Measurements from ENCODE around the gene AGAP2. TPM values are rescaled to one million over a fixed set of nuclear protein-coding genes. Genes with fewer than 3 reads are reported as not detected.

The AGAP2 gene
- total and polyA plus RNA-seq, 2 donors (not counting 1 experiment from before 2014, with no cell fraction given) = 22.2 to 27.0 TPM

- H3K27me3 ChIP-seq (replicated peaks in 1 of 4; ENCODE audit: control extremely low read depth in 1 of 4, control insufficient read depth in 3 of 4, insufficient read depth in 4 of 4, low read length in 3 of 4) = no peaks in the 10 kb centered on the region
- H3K27ac ChIP-seq (ENCODE audit: low read length in 2 of 2) = peak overlapping the region; percentile 80 to 94
- POLR2A ChIA-PET = interaction anchor here (0.6 to 1.3 kb wide), 5 partner anchors 10 to 264 kb away, joined by 3 to 7 read pairs (median 4); partner anchors contain the start of gene ARHGAP9
- H3K9me3 Mint-ChIP-seq (ENCODE audit: insufficient read depth) = no peaks in the 10 kb centered on the region
- H3K79me2 ChIP-seq (ENCODE audit: control insufficient read depth, insufficient read depth, low read length) = peaks cover 58% of the 10 kb centered on the region
- H3K27ac Mint-ChIP-seq = peak overlapping the region; percentile 91
- CTCF ChIA-PET = interaction anchor here (0.6 to 1.5 kb wide), 4 partner anchors 12 to 331 kb away, joined by 3 to 10 read pairs (median 6); no protein-coding TSS in a partner anchor
- H3K4me1 Mint-ChIP-seq = peaks cover 50% of the 10 kb centered on the region
- H3K4me1 ChIP-seq (ENCODE audit: control insufficient read depth in 2 of 2, insufficient read depth in 2 of 2, low read length in 2 of 2) = peaks cover 40 to 59% of the 10 kb centered on the region in 2 donors
- H3K9ac ChIP-seq (ENCODE audit: low read length) = peak overlapping the region; percentile 94
- peaks cover 2 to 37% of the 10 kb centered on the region in 2 experiments for H3K36me3 ChIP-seq (replicated peaks in 1 of 2; ENCODE audit: control extremely low read depth in 1 of 2, control insufficient read depth in 1 of 2, extremely low read depth in 1 of 2, insufficient read depth in 2 of 2, low read length in 1 of 2)
- DNase-seq (peak; percentile 92), ATAC-seq (ENCODE audit: low read depth) (peak; percentile 46)
- peak overlapping the region; percentile 68 to 90 (median 86) for H3K4me3 ChIP-seq (ENCODE audit: control extremely low read depth in 1 of 5, extremely low read depth in 1 of 5, insufficient read depth in 1 of 5, low read depth in 2 of 5, low read length in 4 of 5)
- H3K27me3 Mint-ChIP-seq = no peaks in the 10 kb centered on the region
- WGBS (ENCODE audit: insufficient coverage) = 5% methylated on average over 10 of the region's 21 CpGs
- peak overlapping the region; percentile 91 for H3K4me2 ChIP-seq (replicated peaks; ENCODE audit: low read depth, low read length, poor library complexity, severe bottlenecking)
- no peaks in the 10 kb centered on the region for H3K9me3 ChIP-seq (ENCODE audit: control extremely low read depth in 1 of 3, control insufficient read depth in 2 of 3, insufficient read depth in 1 of 3, low read length in 2 of 3)
- TF ChIP-seq EZH2 (IDR thresholded peaks at IDR 0.05; ENCODE audit: borderline replicate concordance, insufficient read depth, low read depth, low read length, poor library complexity, severe bottlenecking) = no peak
- intact Hi-C loops (cut with micrococcal nuclease) = loop anchor here (1.0 to 5.0 kb wide), 4 partner anchors 8 to 112 kb away; partner anchors contain the start of genes B4GALNT1, CDK4, OS9 and TSFM
- H2AFZ ChIP-seq (ENCODE audit: insufficient read depth, low read depth, low read length, poor library complexity, severe bottlenecking) = peak overlapping the region; percentile 74
- H4K20me1 ChIP-seq (ENCODE audit: control insufficient read depth, insufficient read depth, low read length, poor library complexity, severe bottlenecking) = peaks cover 17% of the 10 kb centered on the region
- peak overlapping the region; percentile 92 for H3K4me3 Mint-ChIP-seq
Observed at GRCh38 chr12:57744194-57744776, 5.7 kb upstream of the AGAP2 start.

DNA sequence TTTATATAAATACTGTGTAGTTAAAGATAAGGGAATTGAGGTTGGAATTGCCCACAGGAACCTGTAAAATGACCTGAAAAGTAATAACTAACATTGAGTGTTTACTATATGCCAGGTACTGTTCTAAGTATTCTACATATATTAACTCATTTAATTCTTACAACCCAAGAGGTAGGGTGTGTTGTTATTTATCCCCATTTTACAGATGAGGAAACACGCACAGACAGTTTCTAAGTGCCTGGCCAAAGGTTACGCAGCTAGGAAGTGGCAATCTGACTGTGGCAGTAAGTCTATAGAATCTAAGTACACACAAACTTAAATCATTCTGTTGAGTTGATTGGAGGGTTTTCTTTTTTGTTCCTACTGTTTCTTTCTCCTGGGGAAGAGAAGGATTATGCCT is 5.2 kb upstream of the AGAP2 start:
- ChIA-PET CTCF (no interaction called here), POLR2A (interaction anchor here (0.6 to 1.0 kb wide), 3 partner anchors 46 to 264 kb away, joined by 3 to 4 read pairs (median 3); partner anchors contain the start of gene ARHGAP9)

More for the DNA sequence above, 5.2 kb upstream of the AGAP2 start:
- H3K9me3 ChIP-seq (ENCODE audit: control extremely low read depth in 1 of 3, control insufficient read depth in 2 of 3, insufficient read depth in 1 of 3, low read length in 2 of 3) = no peaks in the 10 kb centered on the region
- Mint-ChIP-seq H3K27me3 (no peaks in the 10 kb centered on the region), H3K27ac (peak overlapping the region; percentile 91), H3K9me3 (ENCODE audit: insufficient read depth) (no peaks in the 10 kb centered on the region), H3K4me3 (peak overlapping the region; percentile 92), H3K4me1 (peaks cover 55% of the 10 kb centered on the region)
- peaks cover 43 to 63% of the 10 kb centered on the region in 2 donors for H3K4me1 ChIP-seq (ENCODE audit: control insufficient read depth in 2 of 2, insufficient read depth in 2 of 2, low read length in 2 of 2)
- no peak overlapping the region for H3K9ac ChIP-seq (ENCODE audit: low read length)
- H3K27ac ChIP-seq (ENCODE audit: low read length in 2 of 2) = peak overlapping the region; percentile 80 to 94
- peaks cover 2 to 36% of the 10 kb centered on the region in 2 experiments for H3K36me3 ChIP-seq (replicated peaks in 1 of 2; ENCODE audit: control extremely low read depth in 1 of 2, control insufficient read depth in 1 of 2, extremely low read depth in 1 of 2, insufficient read depth in 2 of 2, low read length in 1 of 2)
- H3K27me3 ChIP-seq (replicated peaks in 1 of 4; ENCODE audit: control extremely low read depth in 1 of 4, control insufficient read depth in 3 of 4, insufficient read depth in 4 of 4, low read length in 3 of 4) = no peaks in the 10 kb centered on the region
- ATAC-seq (ENCODE audit: low read depth) = no peak
- WGBS (ENCODE audit: insufficient coverage) = no CpG with 5 or more reads among the region's 2 CpGs
- DNase-seq = no peak
- H3K4me3 ChIP-seq (ENCODE audit: control extremely low read depth in 1 of 5, extremely low read depth in 1 of 5, insufficient read depth in 1 of 5, low read depth in 2 of 5, low read length in 4 of 5) = peak overlapping the region in 2 of 5 experiments; percentile 71 to 89
- intact Hi-C loops (cut with micrococcal nuclease) = loop anchor here (1.0 to 5.0 kb wide), 4 partner anchors 9 to 111 kb away; partner anchors contain the start of genes B4GALNT1, CDK4, OS9 and TSFM
- peak overlapping the region; percentile 74 for H2AFZ ChIP-seq (ENCODE audit: insufficient read depth, low read depth, low read length, poor library complexity, severe bottlenecking)
- H3K4me2 ChIP-seq (replicated peaks; ENCODE audit: low read depth, low read length, poor library complexity, severe bottlenecking) = peak overlapping the region; percentile 91
- peaks cover 63% of the 10 kb centered on the region for H3K79me2 ChIP-seq (ENCODE audit: control insufficient read depth, insufficient read depth, low read length)
- TF ChIP-seq EZH2 (IDR thresholded peaks at IDR 0.05; ENCODE audit: borderline replicate concordance, insufficient read depth, low read depth, low read length, poor library complexity, severe bottlenecking) = no peak
- TF ChIP-seq CTCF (IDR thresholded peaks at IDR 0.05) = no peak
- peaks cover 22% of the 10 kb centered on the region for H4K20me1 ChIP-seq (ENCODE audit: control insufficient read depth, insufficient read depth, low read length, poor library complexity, severe bottlenecking)
